HepG2 (cell line): ENCODE measurements around the gene UQCC2. TPM values are rescaled to one million over a fixed set of nuclear protein-coding genes. Genes with fewer than 3 reads are reported as not detected.

ENCODE experiments used
- ATAC-seq: fragments of 200-7000 bp; cut with Tn5 transposase; 3 replicates; pipeline ENCODE4 v1.9.1; 2020; ENCODE audit warnings: mild to moderate bottlenecking, moderate library complexity
- BruUV-seq: library from RNA; stranded (reverse); fragments of 400-500 nt; replicated peaks from 2 replicates; lab custom pipeline; 2021; lab: Mats Ljungman, UMichigan
- CTCF ChIA-PET: fragments of 300-600 bp; formaldehyde crosslinking; extraction: SDS; loops from one replicate; lab custom pipeline; 2021; ENCODE audit warnings: low total read pairs, inconsistent platforms, low intra/inter-chr PET ratio; lab: Yijun Ruan, JAX
- POLR2A ChIA-PET: fragments of 350-600 bp; sonication (Branson Sonifier 250); formaldehyde crosslinking; loops from one replicate; lab custom pipeline; 2020; ENCODE audit warnings: antibody characterized with exemption, inconsistent platforms; lab: Yijun Ruan, JAX
- DNase-seq: peaks from one replicate; pipeline ENCODE4 v3.0.0-alpha.2; 2015; ENCODE audit warnings: low spot score
- FAIRE-seq: peaks from 3 replicates; lab custom pipeline; 2011; peaks lifted over from hg19 to GRCh38; lab: Jason Lieb, UNC
- H2AFZ ChIP-seq: one replicate; pipeline ENCODE4 v1.6.1; 2011; ENCODE audit warnings: low read length, inconsistent platforms
- H3K27ac ChIP-seq: fragments of 300-600 bp; 3 replicates; pipeline ENCODE4 v1.8.0; 2011; ENCODE audit warnings: mixed run types, mild to moderate bottlenecking, mixed read lengths, low read length, inconsistent platforms; ENCODE audit not compliant: insufficient read depth; ENCODE audit errors: extremely low read length
- H3K27me3 ChIP-seq, 2 experiments: fragments of 200-600 bp in 1 of 2; 2 replicates in 1 of 2; 3 replicates in 1 of 2; pipeline versions ENCODE4 v1.6.0 to v1.8.0; 2011; ENCODE audit warnings: low read length in 2 of 2, mild to moderate bottlenecking in 2 of 2, moderate library complexity in 2 of 2, inconsistent platforms in 1 of 2; ENCODE audit not compliant: insufficient read depth in 2 of 2, control insufficient read depth in 1 of 2
- H3K36me3 ChIP-seq, 2 experiments: fragments of 200-600 bp in 1 of 2; replicated peaks in 1 of 2; 2 replicates in 1 of 2; 3 replicates in 1 of 2; pipeline versions ENCODE4 v1.5.1 to v1.8.0; 2011; ENCODE audit warnings: low read length in 2 of 2, inconsistent platforms in 1 of 2; ENCODE audit not compliant: insufficient read depth in 2 of 2, control insufficient read depth in 1 of 2
- H3K4me1 ChIP-seq: 2 replicates; pipeline ENCODE4 v1.5.1; 2012; ENCODE audit warnings: low read length, inconsistent platforms; ENCODE audit not compliant: insufficient read depth
- H3K4me2 ChIP-seq: 2 replicates; pipeline ENCODE4 v1.6.0; 2011; ENCODE audit warnings: low read depth, low read length, inconsistent platforms
- H3K4me3 ChIP-seq, 3 experiments: fragments of 200-600 bp in 1 of 3; sonication (generic), shearing (Covaris generic) in 1 of 3; replicated peaks in 1 of 3; 2 replicates each; pipeline ENCODE4 v1.5.1; 2011 to 2016; ENCODE audit warnings: low read length in 3 of 3, inconsistent platforms in 2 of 3, low read depth in 2 of 3, mild to moderate bottlenecking in 2 of 3, control low read depth in 1 of 3, mixed read lengths in 1 of 3; ENCODE audit not compliant: insufficient read depth in 1 of 3
- H3K79me2 ChIP-seq: one replicate; pipeline ENCODE4 v1.6.1; 2011; ENCODE audit warnings: low read length, inconsistent platforms; ENCODE audit not compliant: insufficient read depth
- H3K9ac ChIP-seq: 2 replicates; pipeline ENCODE4 v1.6.0; 2011; ENCODE audit warnings: mild to moderate bottlenecking, low read depth, low read length, inconsistent platforms; ENCODE audit not compliant: insufficient read depth
- H3K9me3 ChIP-seq: 2 replicates; pipeline ENCODE4 v1.5.1; 2012; ENCODE audit warnings: mild to moderate bottlenecking, low read length
- H4K20me1 ChIP-seq: 2 replicates; pipeline ENCODE4 v1.6.0; 2011; ENCODE audit warnings: inconsistent platforms, mild to moderate bottlenecking, low read length, moderate library complexity; ENCODE audit not compliant: insufficient read depth
- ARID3A ChIP-seq: IDR thresholded peaks from 2 replicates; pipeline ENCODE4 v1.6.1; 2012; ENCODE audit warnings: low read depth, low read length, improper control_type of control experiment
- CENPT ChIP-seq: sonication (generic); formaldehyde crosslinking; IDR thresholded peaks from 2 replicates; pipeline ENCODE4 v1.8.0; 2022; ENCODE audit warnings: low read depth, mild to moderate bottlenecking, moderate library complexity, missing genetic modification reagents
- PRDM10 ChIP-seq: sonication (generic); formaldehyde crosslinking; IDR thresholded peaks from 2 replicates; pipeline ENCODE4 v1.4.0; 2020; ENCODE audit warnings: low read depth, missing genetic modification reagents
- ZBTB8A ChIP-seq: sonication (generic); formaldehyde crosslinking; IDR thresholded peaks from 2 replicates; pipeline ENCODE4 v1.4.0; 2020; ENCODE audit warnings: mild to moderate bottlenecking, low read depth, missing genetic modification reagents, borderline replicate concordance
- ZNF343 ChIP-seq: sonication (generic); formaldehyde crosslinking; IDR thresholded peaks from 2 replicates; pipeline ENCODE4 v1.4.0; 2020; ENCODE audit warnings: mild to moderate bottlenecking, missing genetic modification reagents
- ZNF737 ChIP-seq: sonication (generic); formaldehyde crosslinking; IDR thresholded peaks from 2 replicates; pipeline ENCODE4 v1.5.0; 2020; ENCODE audit warnings: missing genetic modification reagents, mild to moderate bottlenecking, borderline replicate concordance
- ZNF772 ChIP-seq: sonication (generic); formaldehyde crosslinking; IDR thresholded peaks from 2 replicates; pipeline ENCODE4 v1.5.0; 2020; ENCODE audit warnings: mild to moderate bottlenecking, missing genetic modification reagents
- ZNF816 ChIP-seq: sonication (generic); formaldehyde crosslinking; IDR thresholded peaks from 2 replicates; pipeline ENCODE4 v1.8.0; 2022; ENCODE audit warnings: missing genetic modification reagents, mild to moderate bottlenecking, borderline replicate concordance
- WGBS: methylation state at CpG from one replicate; pipeline ENCODE4 v1.1.6; 2017; ENCODE audit warnings: low lambda C conversion rate; 5-methylcytosine and 5-hydroxymethylcytosine counted together
- in situ Hi-C: cut with HindIII; loops from 2 replicates; pipeline ENCODE4 v1.10.0; 2017; ENCODE audit warnings: low pct_unique_long_range_greater_than_20kb; ENCODE audit not compliant: extremely low pct_ligation_motif_present
- intact Hi-C: fragments of 100-400 bp; cut with micrococcal nuclease; formaldehyde crosslinking; loops from one replicate; pipeline ENCODE4 v1.10.0; 2022; ENCODE audit not compliant: unreplicated experiment
- polyA plus RNA-seq, 8 experiments: library from polyadenylated mRNA; depleted of rRNA in 3 of 8; stranded (reverse) in 7 of 8; unstranded in 1 of 8; fragments of >200 nt; fragmentation: Illumina TruSeq in 4 of 8; extraction: Trizol in 4 of 8; gene quantifications; 2 replicates each; pipeline versions ENCODE4 v1.2.1 to v1.2.3, GENCODE V29; 2011 to 2016; ENCODE audit warnings: low read depth in 4 of 8, missing spikeins in 1 of 8, mixed read lengths in 1 of 8; ENCODE audit not compliant: insufficient read depth in 1 of 8
- total RNA-seq, 5 experiments: library from RNA; depleted of rRNA; stranded (reverse); fragments of >200 nt; fragmentation: Illumina TruSeq; extraction: Trizol; gene quantifications; 2 replicates each; pipeline ENCODE4 v1.2.3, GENCODE V29; 2016; ENCODE audit warnings: low read depth in 1 of 5
- TF ChIP-seq, protein P1 (sequence below): sonication (generic); formaldehyde crosslinking; IDR thresholded peaks from 2 replicates; pipeline ENCODE4 v1.4.0; 2020; ENCODE audit warnings: missing genetic modification reagents, borderline replicate concordance

Gene UQCC2
- total and polyA plus RNA-seq, 2 of the 13 experiments (the other 11 are each of a cell fraction or from before 2014, with no cell fraction given), result 82.4 to 238 TPM

- TF ChIP-seq, protein P1, sequence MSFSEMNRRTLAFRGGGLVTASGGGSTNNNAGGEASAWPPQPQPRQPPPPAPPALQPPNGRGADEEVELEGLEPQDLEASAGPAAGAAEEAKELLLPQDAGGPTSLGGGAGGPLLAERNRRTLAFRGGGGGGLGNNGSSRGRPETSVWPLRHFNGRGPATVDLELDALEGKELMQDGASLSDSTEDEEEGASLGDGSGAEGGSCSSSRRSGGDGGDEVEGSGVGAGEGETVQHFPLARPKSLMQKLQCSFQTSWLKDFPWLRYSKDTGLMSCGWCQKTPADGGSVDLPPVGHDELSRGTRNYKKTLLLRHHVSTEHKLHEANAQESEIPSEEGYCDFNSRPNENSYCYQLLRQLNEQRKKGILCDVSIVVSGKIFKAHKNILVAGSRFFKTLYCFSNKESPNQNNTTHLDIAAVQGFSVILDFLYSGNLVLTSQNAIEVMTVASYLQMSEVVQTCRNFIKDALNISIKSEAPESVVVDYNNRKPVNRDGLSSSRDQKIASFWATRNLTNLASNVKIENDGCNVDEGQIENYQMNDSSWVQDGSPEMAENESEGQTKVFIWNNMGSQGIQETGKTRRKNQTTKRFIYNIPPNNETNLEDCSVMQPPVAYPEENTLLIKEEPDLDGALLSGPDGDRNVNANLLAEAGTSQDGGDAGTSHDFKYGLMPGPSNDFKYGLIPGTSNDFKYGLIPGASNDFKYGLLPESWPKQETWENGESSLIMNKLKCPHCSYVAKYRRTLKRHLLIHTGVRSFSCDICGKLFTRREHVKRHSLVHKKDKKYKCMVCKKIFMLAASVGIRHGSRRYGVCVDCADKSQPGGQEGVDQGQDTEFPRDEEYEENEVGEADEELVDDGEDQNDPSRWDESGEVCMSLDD, result no peak
These were observed 52.4 kb downstream of the UQCC2 start (continued) for GRCh38 chr6:33658982-33659689.

- no peak for FAIRE-seq
- no peaks in the 10 kb centered on the region for H3K4me1 ChIP-seq
- ChIA-PET CTCF (no interaction called here), POLR2A (no interaction called here)
- H3K4me3 ChIP-seq, result no peak overlapping the region
- no TSS peak for BruUV-seq
- H3K79me2 ChIP-seq, result no peaks in the 10 kb centered on the region
- no peak overlapping the region for H3K9ac ChIP-seq
- H3K36me3 ChIP-seq, result peaks cover 7 to 12% of the 10 kb centered on the region in 2 experiments
- WGBS, result 90% methylated on average over 5 of the region's 5 CpGs
- DNase-seq, result no peak
- in situ Hi-C loops (no loop called here), intact Hi-C loops (no loop called here)
- ATAC-seq, result no peak
- no peaks in the 10 kb centered on the region for H3K9me3 ChIP-seq
- H3K27me3 ChIP-seq, result no peaks in the 10 kb centered on the region
- H2AFZ ChIP-seq, result no peak overlapping the region
- no peak overlapping the region for H3K4me2 ChIP-seq
- no peaks in the 10 kb centered on the region for H4K20me1 ChIP-seq
- no peak overlapping the region for H3K27ac ChIP-seq
- TF ChIP-seq CENPT, result no peak
- no peak for TF ChIP-seq ZBTB8A (CRISPR knock-in tag)
- TF ChIP-seq ZNF737 (CRISPR knock-in tag), result no peak
- no peak for TF ChIP-seq ZNF816 (CRISPR knock-in tag)
- TF ChIP-seq ZNF772 (CRISPR knock-in tag), result no peak
- TF ChIP-seq ZNF343, result no peak
- no peak for TF ChIP-seq PRDM10 (CRISPR knock-in tag)
- TF ChIP-seq ARID3A, result no peak
These were observed 54.7 kb downstream of the UQCC2 start for GRCh38 chr6:33656844-33657243.
